Mucosa of rectum (tissue), 2 donors: ENCODE data around the gene WDR19.
"Not testable (repeated sequence)": the region's sequence is repeated elsewhere in the genome, so short reads cannot be mapped to it uniquely, and the experiment has no call there.

Experiments used
- H3K27ac ChIP-seq, 2 donors: one replicate each; pipeline ENCODE4 v1.7.0; 2013; ENCODE audit warnings: inconsistent platforms in 2 of 2, low read depth in 2 of 2, low read length in 2 of 2
- H3K27me3 ChIP-seq, 2 donors: one replicate each; pipeline ENCODE4 v1.7.0; 2013; ENCODE audit warnings: low read length in 2 of 2; ENCODE audit not compliant: control insufficient read depth in 2 of 2, insufficient read depth in 2 of 2
- H3K36me3 ChIP-seq, 2 donors: one replicate each; pipeline ENCODE4 v1.7.0; 2013; ENCODE audit warnings: low read length in 2 of 2; ENCODE audit not compliant: control insufficient read depth in 2 of 2, insufficient read depth in 2 of 2
- H3K4me1 ChIP-seq, 2 donors: one replicate each; pipeline ENCODE4 v1.7.0; 2013; ENCODE audit warnings: low read length in 2 of 2, mild to moderate bottlenecking in 1 of 2; ENCODE audit not compliant: control insufficient read depth in 2 of 2, insufficient read depth in 2 of 2
- H3K4me3 ChIP-seq, 2 donors: one replicate each; pipeline ENCODE4 v1.7.0; 2013; ENCODE audit warnings: low read length in 2 of 2
- H3K9ac ChIP-seq, 2 donors: one replicate each; pipeline ENCODE4 v1.7.0; 2013; ENCODE audit warnings: low read length in 2 of 2, low read depth in 1 of 2, mild to moderate bottlenecking in 1 of 2
- H3K9me3 ChIP-seq, 2 donors: one replicate each; pipeline ENCODE4 v1.7.0; 2013; ENCODE audit warnings: low read length in 2 of 2; ENCODE audit not compliant: control insufficient read depth in 2 of 2
- donor health status: healthy.
- donor health status: Normal muscosa, but diverticular disease.

WDR19 gene

DNA sequence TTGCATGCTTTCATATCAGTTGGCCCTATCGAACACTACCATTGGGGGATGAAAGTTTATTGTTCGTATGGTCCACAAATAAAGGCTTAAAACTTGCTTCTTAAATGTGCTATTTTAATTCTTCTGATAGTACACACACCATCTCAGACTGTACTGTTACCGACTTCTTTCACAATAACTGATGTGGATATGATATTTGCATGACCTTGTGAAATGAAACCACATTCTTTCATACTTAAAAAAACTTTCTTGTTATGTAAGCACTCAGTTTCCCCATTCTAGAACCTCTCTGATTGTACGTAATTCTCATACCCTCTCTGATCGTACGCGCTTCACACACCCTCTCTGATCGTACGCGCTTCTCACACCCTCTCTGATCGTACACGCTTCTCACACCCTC is 12.0 kb upstream of the WDR19 start:
- Histone ChIP-seq H3K36me3 (no peaks in the 10 kb centered on the region), H3K9me3 (no peaks in the 10 kb centered on the region), H3K27ac (no peak overlapping the region), H3K4me1 (no peaks in the 10 kb centered on the region), H3K4me3 (no peak overlapping the region), H3K9ac (no peak overlapping the region), H3K27me3 (no peaks in the 10 kb centered on the region)

DNA sequence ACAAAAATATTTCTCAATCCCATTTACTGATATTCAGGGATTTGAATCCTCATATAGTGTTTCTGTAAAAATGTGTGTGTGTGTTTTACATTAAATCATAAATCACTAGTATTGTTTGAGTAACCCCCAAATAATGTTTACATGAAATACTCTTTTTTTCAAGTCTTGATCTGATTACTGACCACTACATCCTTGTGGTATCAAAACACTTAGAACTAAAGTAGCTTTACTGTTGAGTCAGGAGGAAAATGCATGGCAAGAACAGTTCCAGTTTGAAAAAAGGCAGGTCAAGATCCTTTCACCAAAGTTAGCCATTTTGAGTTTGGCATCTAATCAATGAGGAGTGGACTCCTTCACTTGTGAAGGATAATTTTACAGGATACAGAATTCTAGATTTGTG is 3.6 kb upstream of the WDR19 start:
- H3K4me3 ChIP-seq, result no peak overlapping the region
- no peaks in the 10 kb centered on the region for H3K27me3 ChIP-seq
- H3K9me3 ChIP-seq, result no peaks in the 10 kb centered on the region
- H3K36me3 ChIP-seq, result no peaks in the 10 kb centered on the region
- peaks cover 0 to 3% of the 10 kb centered on the region in 2 donors for H3K4me1 ChIP-seq
- H3K27ac ChIP-seq, result no peak overlapping the region
- no peak overlapping the region for H3K9ac ChIP-seq

DNA sequence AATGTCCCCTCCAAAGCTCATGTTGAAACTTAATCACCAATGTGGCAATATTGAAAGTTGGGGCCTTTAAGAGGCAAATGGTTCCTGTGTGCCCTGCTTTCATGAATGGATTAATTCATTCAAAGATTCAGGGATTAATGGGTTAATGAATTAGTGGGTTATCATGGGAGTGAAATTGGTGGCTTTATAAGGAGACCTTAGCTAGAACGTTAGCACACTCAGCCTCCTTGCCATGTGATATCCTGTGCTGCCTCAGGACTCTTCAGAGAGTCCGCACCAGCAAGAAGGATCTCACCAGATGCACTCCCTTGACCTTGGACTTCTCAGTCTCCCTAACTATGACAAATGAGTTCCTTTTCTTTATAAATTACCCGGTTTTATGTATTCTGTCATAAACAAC is 2.6 kb upstream of the WDR19 start:
- Histone ChIP-seq H3K36me3 (no peaks in the 10 kb centered on the region), H3K9me3 (no peaks in the 10 kb centered on the region), H3K4me3 (no peak overlapping the region), H3K27me3 (no peaks in the 10 kb centered on the region), H3K4me1 (peaks cover 0 to 3% of the 10 kb centered on the region in 2 donors), H3K9ac (no peak overlapping the region), H3K27ac (no peak overlapping the region)

DNA sequence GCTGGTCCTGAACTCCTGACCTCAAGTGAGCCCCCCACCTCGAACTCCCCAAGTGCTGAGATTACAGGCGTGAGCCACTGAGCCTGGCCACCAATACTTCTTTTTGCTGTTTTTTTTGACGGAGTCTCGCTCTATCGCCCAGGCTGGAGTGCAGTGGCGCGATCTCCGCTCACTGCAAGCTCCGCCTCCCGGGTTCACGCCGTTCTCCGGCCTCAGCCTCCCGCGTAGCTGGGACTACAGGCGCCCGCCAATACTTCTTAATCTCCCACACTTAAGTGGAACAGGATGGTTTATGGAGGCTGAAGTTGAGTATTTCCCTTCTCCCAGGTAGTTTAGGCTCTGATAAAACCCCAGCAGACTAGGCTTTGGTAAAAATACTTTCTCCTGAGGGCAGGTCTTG is 1.7 kb upstream of the WDR19 start:
- H3K27ac ChIP-seq, H3K9me3 ChIP-seq, H3K36me3 ChIP-seq, H3K4me1 ChIP-seq, H3K9ac ChIP-seq, H3K27me3 ChIP-seq, H3K4me3 ChIP-seq: not testable (repeated sequence)

DNA sequence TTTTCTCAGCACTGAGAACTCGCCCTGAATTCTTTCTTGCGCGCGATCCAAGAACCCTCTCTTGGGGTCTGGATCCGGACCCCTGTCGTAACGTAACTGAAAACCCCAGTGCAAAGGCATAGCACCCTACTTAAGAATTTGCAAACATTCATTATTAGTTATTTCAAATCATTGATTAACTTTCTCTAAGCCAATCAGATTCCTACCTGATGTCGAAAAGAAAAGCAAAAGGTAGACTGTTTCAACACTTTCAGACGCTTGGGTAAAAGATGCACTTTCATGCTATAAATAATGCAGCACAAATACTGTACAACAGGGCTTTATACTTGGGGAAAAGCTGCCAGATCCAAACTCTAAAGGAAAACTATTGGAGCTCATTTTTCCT is 817 bp upstream of the WDR19 start:
- Histone ChIP-seq H3K9ac (peak overlapping the region; percentile 56 to 62), H3K36me3 (no peaks in the 10 kb centered on the region), H3K9me3 (no peaks in the 10 kb centered on the region), H3K27me3 (no peaks in the 10 kb centered on the region), H3K27ac (no peak overlapping the region), H3K4me3 (peak overlapping the region; percentile 78 to 99), H3K4me1 (peaks cover 0 to 3% of the 10 kb centered on the region in 2 donors)

DNA sequence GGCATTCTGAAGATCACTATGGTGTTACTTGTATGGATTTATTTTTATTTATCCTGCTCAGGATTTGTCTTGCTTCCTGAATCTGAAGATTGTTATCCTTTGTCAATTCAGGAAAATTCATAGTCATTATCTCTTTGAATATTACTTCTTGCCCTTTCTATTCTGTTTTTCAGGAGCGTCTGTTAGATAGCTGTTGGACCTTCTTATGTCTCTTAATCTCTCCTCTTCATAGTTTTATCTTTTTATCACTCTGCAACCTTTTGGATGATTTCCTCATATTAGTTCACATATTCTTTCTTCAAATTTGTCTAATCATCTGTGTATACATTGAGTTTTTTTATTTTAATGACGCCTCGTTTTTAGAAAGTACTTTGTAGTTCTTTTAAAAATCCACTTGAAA is 19.6 kb downstream of the WDR19 start:
- Histone ChIP-seq H3K27ac (no peak overlapping the region), H3K9me3 (no peaks in the 10 kb centered on the region), H3K27me3 (no peaks in the 10 kb centered on the region), H3K36me3 (peaks cover 2 to 7% of the 10 kb centered on the region in 2 donors), H3K9ac (no peak overlapping the region), H3K4me1 (no peaks in the 10 kb centered on the region), H3K4me3 (no peak overlapping the region)

DNA sequence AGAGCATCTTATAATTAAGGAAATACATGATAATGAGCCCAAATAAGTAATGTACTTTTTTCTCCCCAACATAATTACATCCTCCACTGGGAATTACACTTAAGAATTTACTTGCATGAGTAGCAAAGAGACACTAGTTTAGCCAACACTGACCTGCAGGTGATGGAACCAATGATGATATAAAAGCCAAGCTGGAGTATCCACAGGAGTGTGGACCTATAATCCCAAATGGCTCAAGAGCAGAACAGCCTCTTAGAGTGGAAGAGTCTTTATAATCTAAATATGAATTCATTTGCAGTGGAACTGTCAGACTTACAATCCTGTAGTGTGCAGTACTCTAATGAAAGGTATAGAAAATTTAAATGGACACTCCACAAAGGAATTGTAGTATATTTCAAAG is 22.2 kb downstream of the WDR19 start:
- Histone ChIP-seq H3K36me3 (peaks cover 2 to 7% of the 10 kb centered on the region in 2 donors), H3K9ac (no peak overlapping the region), H3K9me3 (no peaks in the 10 kb centered on the region), H3K4me1 (no peaks in the 10 kb centered on the region), H3K4me3 (no peak overlapping the region), H3K27ac (no peak overlapping the region), H3K27me3 (no peaks in the 10 kb centered on the region)

DNA sequence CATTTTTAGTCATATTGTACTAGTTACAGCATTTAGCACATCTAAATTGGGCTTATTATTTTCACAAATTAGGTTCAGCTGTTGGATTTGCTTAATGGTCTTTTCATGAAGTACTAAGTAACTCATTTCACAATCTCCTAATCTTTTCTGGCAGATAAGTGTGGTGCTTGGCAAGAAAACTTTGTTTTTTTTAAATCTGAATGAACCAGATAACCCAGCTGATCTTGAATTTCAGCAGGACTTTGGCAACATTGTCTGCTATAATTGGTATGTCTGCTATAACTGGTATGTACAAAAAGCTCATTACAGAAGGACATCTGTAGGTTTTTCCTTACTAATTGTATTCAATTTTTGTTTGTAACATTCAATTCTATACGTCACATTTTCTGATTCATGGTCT is 22.7 kb downstream of the WDR19 start:
- peaks cover 2 to 7% of the 10 kb centered on the region in 2 donors for H3K36me3 ChIP-seq

DNA sequence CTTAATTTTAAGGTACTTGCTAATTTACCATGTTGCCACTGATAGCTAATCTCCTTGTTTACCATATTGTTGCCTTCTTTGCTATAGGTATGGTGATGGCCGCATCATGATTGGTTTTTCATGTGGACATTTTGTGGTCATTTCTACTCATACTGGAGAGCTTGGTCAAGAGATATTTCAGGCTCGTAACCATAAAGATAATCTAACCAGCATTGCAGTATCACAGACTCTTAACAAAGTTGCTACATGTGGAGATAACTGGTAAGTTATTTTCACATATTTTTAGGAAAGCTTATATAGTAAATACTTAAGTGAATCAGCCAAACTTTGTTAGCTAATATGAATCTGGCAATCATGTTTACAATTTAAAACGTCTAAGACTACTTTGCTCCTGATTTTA is 23.1 kb downstream of the WDR19 start:
- no peak overlapping the region for H3K9ac ChIP-seq
- H3K27ac ChIP-seq, result no peak overlapping the region
- H3K9me3 ChIP-seq, result no peaks in the 10 kb centered on the region
- H3K4me1 ChIP-seq, result no peaks in the 10 kb centered on the region
- H3K4me3 ChIP-seq, result no peak overlapping the region
- no peaks in the 10 kb centered on the region for H3K27me3 ChIP-seq
- H3K36me3 ChIP-seq, result peaks cover 2 to 4% of the 10 kb centered on the region in 2 donors

More for the DNA sequence above, 22.7 kb downstream of the WDR19 start:
- Histone ChIP-seq H3K9me3 (no peaks in the 10 kb centered on the region), H3K9ac (no peak overlapping the region), H3K27ac (no peak overlapping the region), H3K4me1 (no peaks in the 10 kb centered on the region), H3K27me3 (no peaks in the 10 kb centered on the region), H3K4me3 (no peak overlapping the region)

DNA sequence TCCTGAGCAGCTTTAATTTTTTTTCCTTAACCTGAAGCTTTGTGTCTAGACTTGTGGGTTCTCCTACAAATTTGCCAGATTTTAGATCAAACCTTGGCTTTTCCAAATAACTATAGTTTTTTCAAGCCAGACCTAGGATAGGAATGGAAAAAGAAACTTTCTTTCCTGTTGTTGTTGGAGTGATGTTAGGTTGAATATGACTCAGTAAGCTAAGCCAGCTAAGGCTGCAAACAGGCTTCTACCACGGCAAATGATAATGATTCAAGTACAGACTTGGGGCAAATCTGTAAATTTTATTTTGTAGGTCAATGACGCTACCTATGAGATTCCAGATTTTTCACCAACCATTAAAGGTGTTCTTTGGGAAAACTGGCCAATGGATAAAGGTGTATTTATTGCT is 45.6 kb downstream of the WDR19 start:
- no peak overlapping the region for H3K27ac ChIP-seq
- H3K27me3 ChIP-seq, result no peaks in the 10 kb centered on the region
- H3K36me3 ChIP-seq, result no peaks in the 10 kb centered on the region
- H3K9me3 ChIP-seq, result no peaks in the 10 kb centered on the region
- no peaks in the 10 kb centered on the region for H3K4me1 ChIP-seq
- no peak overlapping the region for H3K4me3 ChIP-seq
- no peak overlapping the region for H3K9ac ChIP-seq

DNA sequence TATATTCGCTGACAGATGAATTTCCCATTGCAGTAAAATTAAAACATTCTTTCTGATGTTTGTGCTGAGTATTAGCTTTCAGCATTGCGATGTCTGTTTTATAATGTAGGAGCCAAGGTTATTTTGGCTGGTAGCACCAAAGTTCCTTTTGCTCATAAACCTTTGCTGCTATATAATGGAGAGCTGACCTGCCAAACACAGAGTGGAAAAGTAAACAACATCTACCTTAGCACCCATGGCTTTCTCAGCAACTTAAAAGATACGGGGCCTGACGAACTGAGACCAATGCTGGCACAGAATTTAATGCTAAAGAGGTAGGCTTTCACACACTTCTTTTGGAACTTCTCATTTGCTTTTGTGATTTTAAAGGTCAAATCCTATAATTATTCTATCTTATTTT is 46.0 kb downstream of the WDR19 start:
- H3K36me3 ChIP-seq, result no peaks in the 10 kb centered on the region
- no peaks in the 10 kb centered on the region for H3K27me3 ChIP-seq
- no peak overlapping the region for H3K4me3 ChIP-seq
- H3K9ac ChIP-seq, result no peak overlapping the region
- no peaks in the 10 kb centered on the region for H3K4me1 ChIP-seq
- no peak overlapping the region for H3K27ac ChIP-seq
- H3K9me3 ChIP-seq, result no peaks in the 10 kb centered on the region
